Stimulated activated CD4-positive, alpha-beta T cell treated with anti-CD3 and anti-CD28 coated beads, Interleukin-12 subunit alpha, Interleukin-12 subunit beta, amount 100 ng/mL, for 24 hours (primary cell): ENCODE measurements around the gene FGFR1OP2.

Source experiments
- DNase-seq, 2 experiments: peaks; one replicate each; pipeline ENCODE4 v3.0.0-alpha.2; 2020; ENCODE audit warnings: low read depth in 2 of 2

The FGFR1OP2 gene

DNA sequence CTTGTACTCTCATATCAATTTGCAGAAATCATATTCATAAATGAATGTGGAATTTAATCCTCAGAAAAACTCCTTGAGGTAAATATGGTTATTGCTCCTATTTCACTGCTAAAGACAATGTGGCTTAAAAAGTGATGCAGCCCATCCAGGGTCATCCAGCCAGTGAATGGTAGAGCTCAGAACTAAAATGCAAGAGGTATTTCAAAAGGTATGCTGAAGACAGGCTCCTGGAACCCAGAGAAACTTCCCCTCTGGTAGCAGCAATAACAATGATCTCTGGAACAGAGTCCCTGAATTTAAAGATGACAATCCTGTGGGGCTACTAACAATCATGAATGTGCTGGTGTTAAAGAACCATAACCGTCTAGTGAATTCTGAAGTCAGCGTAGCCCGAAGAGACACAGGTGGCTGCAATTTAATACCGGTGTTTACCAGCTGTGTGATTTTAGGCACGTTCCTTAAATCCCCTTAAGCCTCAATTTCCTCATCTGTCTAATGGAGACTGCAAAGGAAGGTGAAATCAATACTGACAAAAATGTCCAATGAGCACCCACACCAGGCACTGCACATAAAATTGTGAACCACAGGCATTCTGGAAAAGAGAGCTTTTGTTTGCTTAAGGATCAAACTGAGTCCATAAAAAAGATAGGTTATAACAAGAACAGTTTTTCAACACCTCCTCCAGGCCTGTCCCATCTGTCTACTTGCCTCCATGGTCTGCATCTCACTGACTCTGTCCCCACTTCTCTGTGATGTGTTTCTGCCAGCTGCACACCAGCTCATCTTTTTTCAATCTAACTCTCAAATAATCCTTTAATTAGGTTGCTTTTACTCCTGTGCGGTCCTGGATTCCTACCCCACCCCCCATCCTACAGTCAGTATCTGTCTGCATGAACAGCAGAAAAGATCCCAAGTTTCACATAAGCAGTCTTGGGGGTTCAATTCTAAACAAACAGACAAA is 65.4 kb downstream of the FGFR1OP2 start:
- DNase-seq = no peak

DNA sequence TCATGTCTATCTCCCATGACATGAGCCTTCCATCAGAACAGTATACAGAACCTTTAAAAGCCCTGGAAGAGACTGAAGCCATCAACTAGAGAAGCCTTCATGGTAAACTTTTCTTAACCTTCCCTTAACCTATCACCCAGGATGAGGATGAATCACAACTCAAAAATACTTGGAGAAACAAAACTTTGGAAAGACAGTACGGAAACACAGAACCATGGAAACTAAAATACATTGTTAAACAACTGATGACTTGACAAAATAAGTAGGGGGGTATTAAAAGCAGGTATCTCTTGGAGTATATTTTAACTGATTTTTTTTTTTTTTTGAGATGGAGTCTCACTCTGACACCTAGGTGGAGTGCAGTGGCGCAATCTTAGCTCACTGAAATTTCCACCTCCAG is 67.2 kb downstream of the FGFR1OP2 start:
- no peak for DNase-seq

DNA sequence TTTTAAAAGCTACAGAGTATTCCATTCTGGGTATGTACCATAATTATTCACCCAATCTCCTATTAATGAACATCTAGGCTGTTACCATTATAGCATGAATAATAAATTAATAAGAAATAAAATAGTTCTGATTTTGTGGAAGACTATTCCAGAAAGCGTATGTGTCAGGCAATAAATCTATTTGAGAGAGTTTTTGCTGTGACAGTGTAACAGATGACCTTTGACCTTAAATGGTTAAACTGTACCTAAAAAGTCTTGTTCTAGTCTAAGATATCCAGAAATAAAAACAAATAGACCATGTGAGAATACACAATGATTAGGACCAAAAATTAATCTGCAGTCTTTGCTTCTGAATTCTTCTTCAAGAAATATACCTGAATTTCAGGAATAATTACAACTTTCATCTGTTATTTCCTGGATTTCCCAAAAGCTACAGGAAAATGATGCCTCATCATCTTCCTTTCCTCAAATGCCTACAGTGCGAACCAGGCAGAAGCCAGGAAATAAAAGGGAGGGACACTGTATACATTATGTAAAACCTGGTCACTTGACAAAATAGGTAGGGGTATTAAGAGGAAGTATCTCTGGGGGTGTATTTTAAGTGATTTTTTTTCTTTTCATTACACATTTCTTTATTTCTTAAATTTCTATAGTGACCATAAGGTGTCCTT is 68.7 kb downstream of the FGFR1OP2 start:
- DNase-seq = no peak

DNA sequence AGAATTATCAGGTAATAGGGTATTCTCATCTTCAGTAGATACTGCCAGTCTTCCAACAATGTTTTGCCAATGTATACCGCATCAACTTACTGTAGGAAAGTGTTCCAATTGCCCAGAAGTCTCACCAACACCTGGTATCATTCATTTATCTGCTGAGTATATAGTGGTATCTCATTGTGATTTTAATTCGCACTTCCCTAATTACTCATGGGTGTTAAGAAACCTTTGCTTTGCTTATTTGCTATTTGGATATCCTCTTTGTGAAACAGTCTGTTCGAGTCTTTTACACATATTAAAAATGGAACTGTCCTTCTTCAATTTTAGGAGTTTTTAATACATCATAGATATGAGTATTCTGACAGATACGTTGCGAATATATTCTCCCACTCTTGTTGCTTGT is 69.8 kb downstream of the FGFR1OP2 start:
- no peak for DNase-seq

DNA sequence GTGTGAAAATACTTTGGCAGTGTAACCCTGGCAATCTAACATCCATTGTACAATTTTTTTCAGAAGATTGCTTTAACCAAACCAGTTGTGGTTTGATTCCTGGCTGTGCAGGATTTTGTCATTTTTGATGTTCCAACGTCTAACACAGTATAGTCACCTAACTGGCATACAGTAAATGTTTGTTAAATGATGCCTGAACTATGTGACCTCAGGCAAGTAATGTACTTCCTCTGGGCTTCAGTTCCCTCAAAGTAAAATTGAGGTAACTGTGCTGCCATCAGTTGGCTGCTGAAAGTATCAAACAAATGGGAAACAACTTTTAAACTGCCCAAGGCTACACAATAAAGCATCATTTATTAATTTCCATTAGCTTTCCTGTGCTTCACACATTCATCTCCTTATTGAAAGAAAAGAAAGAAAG is 71.6 kb downstream of the FGFR1OP2 start:
- no peak for DNase-seq

DNA sequence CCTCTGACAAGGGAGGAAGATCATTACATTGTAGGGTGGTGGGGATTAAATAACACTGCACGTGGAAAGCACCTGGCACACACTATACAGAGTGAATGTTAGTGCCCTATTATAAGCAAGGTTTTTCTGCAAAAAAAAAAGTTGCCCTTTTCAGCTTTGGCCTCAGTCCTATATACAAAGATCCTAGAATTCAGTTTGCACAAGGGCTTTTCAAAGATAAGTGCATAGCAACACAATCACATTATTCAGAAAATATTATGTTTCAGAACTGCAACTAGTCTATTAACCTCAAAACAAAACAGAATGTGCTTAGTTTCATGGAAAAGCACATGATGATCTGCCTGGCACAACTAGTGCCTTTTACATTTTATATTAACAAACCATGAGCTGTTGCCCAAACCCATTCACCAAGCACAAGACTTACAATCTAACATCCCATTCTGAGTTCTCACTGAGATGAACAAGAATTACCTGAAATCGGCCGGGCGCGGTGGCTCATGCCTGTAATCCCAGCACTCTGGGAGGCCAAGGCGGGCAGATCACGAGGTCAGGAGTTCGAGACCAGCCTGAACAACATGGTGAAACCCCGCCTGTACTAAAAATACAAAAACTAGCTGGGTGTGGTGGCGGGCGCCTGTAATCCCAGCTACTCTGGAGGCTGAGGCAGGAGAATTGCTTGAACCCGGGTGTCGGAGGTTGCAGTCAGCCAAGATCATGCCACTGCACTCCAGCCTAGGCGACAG is 74.1 kb downstream of the FGFR1OP2 start:
- no peak for DNase-seq

DNA sequence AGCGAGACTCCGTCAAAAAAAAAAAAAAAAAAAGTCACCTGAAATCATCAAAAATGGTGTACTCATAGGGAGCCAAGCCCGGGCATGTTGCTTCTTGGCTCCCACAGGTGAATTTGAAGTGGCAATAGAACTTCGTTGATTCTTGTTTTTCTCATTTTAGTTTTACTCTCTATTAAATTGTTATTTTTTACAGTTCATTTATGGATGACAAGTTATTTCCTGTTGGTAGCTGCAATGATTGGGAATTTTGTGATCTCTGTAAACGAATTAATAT is 74.6 kb downstream of the FGFR1OP2 start:
- no peak for DNase-seq

DNA sequence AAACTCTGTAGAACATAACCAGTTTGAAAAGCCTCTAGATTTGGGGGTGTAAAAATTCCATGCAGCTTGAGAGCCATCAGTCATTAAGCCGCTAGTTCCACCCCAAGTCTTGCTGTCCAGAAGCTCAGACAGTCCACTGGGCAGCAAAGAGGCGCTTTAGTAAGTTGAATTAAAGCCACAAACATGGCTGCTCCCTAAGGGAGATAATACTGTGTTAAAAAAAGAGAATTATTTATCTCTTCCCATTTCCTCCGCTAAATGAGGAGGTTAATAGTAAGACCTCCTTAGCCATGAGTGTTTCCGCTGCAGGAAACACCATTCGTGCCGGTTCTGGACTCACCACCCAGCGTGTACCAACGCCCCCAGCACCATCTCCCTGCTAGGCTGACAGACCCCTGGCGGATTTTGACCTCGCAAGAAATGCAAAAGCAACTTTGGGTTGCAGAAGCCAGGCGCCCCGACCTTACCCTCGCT is 75.4 kb downstream of the FGFR1OP2 start:
- no peak for DNase-seq

DNA sequence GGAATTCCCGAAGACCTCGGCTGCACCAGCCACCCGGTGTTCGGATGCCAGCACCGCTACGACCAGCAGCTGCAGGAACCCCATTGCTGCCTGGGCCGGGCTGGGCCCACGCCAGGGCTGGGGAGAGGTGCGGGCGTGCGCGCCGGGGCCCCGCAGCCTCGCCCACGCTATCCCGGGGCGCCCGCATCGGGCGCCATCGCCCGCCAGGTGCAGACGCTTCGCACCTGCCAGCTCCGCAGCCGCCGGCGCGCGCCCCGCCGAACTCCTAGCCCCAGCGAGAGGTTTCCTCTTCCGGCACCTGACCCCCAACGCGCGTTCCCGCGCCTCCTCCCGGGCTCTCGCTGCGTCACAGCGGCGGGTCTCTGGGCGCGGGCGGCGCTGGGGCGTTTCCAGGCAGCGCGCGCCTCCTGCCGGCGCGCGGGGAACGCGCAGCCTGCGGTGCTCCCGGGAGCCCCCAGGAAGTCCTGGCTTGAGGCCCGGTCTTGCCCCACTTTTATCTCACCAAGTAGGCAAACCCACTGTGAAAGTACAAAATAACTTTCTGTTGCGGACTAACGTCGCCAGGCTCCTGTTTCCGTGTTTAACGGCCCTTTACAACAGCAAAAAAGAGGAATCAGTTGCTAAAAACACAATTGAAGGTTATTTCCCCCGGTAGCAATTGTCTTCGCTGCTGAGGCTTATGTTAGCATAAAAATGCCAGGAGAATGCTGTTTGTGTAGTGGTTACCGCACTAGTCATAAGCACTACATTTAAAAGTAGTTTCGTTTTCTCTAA is 76.0 kb downstream of the FGFR1OP2 start, which contains the start of gene TM7SF3:
Gene TM7SF3 (minus strand): TSS at position 300 of the 774 bp plus-strand sequence. CDS start 216 bp downstream, at position 84.
- DNase-seq = peak; percentile 86 to 88

DNA sequence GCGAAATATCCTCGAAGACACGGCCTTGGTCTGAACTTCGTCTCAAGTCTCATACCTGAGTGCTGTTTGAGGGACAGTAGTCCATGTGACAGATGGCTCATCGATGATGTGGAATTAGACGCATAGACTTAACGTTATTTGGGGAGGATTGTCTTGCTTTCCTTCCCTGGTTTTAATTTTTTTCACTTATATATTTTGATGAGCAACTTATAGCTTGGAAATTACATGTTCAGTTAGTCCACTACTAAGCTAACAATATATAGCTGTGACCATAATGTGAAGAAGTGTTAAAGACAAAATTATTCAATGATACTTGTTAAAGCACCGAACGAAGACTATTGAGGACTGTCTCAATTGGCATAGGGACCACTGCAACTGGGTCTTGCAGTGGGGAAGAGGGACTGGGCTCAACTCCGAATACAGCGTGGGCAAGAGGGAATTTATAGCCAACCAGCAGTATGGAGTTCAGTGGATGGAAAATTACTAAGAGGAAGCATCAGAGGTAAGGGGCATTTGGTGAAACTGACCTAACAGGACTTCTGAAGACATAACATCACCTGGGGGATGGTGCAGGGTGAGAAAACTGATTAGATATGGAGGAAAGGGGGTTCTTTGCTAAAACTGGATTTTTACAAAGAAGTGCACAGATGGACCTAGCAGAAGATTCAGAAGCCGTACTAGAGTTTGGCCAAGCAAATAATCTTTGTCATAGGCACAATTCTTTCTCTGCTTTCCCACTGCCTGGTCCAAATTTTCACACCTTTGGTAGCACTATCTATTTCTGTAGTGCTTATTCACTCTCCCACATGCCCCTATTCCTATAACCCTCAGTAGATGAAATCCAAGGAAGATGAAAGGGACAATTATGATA is 76.8 kb downstream of the FGFR1OP2 start:
- no peak for DNase-seq

DNA sequence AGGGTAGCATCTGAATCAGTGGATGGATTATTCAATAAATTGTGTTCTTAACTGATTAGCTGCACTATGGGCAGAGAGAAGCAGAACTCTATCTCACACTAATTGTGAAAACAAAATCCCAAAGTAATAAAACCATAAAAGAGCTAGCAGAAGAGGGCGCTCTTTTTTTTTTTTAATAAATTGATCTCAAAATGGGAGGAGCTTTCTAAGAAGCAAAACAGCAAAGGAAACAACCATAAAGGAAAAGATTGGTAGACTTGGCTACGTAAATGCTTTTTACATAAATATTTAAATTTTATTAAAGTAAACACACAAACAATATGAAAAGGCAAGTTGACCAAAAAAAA is 77.4 kb downstream of the FGFR1OP2 start:
- no peak for DNase-seq
